Kidney (tissue), 14 donors: ENCODE data around the gene FAM193B. TPM values are rescaled to one million over a fixed set of nuclear protein-coding genes. Genes with fewer than 3 reads are reported as not detected.
A peak's percentile ranks its signal among the peaks of the same experiment; 100 is the strongest.

Experiments used
- DNase-seq, 5 donors: peaks; one replicate each; pipeline ENCODE4 v3.0.0-alpha.2; 2013 to 2020
- FAIRE-seq: peaks from 2 replicates; lab custom pipeline; 2012; peaks lifted over from hg19 to GRCh38; lab: Jason Lieb, UNC
- H3K27ac ChIP-seq, 2 donors: one replicate each; pipeline ENCODE4 v1.7.0; 2013; ENCODE audit warnings: low read depth in 2 of 2, low read length in 2 of 2, inconsistent platforms in 1 of 2
- H3K27me3 ChIP-seq: one replicate; pipeline ENCODE4 v1.7.1; 2013; ENCODE audit warnings: low read length, inconsistent platforms; ENCODE audit not compliant: control insufficient read depth, insufficient read depth
- H3K36me3 ChIP-seq, 3 donors: one replicate each; pipeline versions ENCODE4 v1.7.0 to v1.7.1; 2013; ENCODE audit warnings: low read length in 3 of 3, control low read depth in 1 of 3, inconsistent platforms in 1 of 3; ENCODE audit not compliant: insufficient read depth in 3 of 3, control insufficient read depth in 2 of 3
- H3K4me1 ChIP-seq, 3 donors: one replicate each; pipeline versions ENCODE4 v1.7.0 to v1.7.1; 2013; ENCODE audit warnings: low read length in 3 of 3, inconsistent platforms in 1 of 3, low read depth in 1 of 3; ENCODE audit not compliant: control insufficient read depth in 2 of 3, insufficient read depth in 2 of 3
- H3K4me3 ChIP-seq, 3 donors: one replicate each; pipeline versions ENCODE4 v1.7.0 to v1.8.1; 2013; ENCODE audit warnings: low read length in 3 of 3, control low read depth in 1 of 3, inconsistent platforms in 1 of 3
- H3K9ac ChIP-seq, 3 donors: one replicate each; pipeline versions ENCODE4 v1.7.0 to v1.7.1; 2013; ENCODE audit warnings: low read length in 3 of 3, control low read depth in 1 of 3, inconsistent platforms in 1 of 3
- H3K9me3 ChIP-seq, 3 donors: one replicate each; pipeline versions ENCODE4 v1.7.0 to v1.7.1; 2013; ENCODE audit warnings: low read length in 3 of 3, control low read depth in 1 of 3, inconsistent platforms in 1 of 3; ENCODE audit not compliant: control insufficient read depth in 2 of 3, insufficient read depth in 1 of 3
- intact Hi-C: fragments of 100-400 bp; cut with DNase I; formaldehyde crosslinking; loops from one replicate; pipeline ENCODE4 v1.11.1; 2022
- polyA plus RNA-seq: library from polyadenylated mRNA; stranded (reverse); fragments of 350-450 nt; fragmentation: Illumina TruSeq; extraction: RNeasy Lipid Tissue Mini Kit (QIAGEN cat#74804); gene quantifications from one replicate; pipeline ENCODE4 v1.2.3, GENCODE V29; 2014; ENCODE audit warnings: low read depth, low replicate concordance; ENCODE audit not compliant: insufficient read depth
- total RNA-seq: library from RNA; stranded (reverse); fragmentation: NEBNext Ultra II Directional; extraction: Animal tissue kit (Norgen Biotek cat#: 25700); gene quantifications from one replicate; pipeline ENCODE4 v1.2.1, GENCODE V29; 2021
- TF ChIP-seq, protein P1 (sequence below): IDR thresholded peaks from 3 replicates; pipeline ENCODE4 v1.5.1; 2012; ENCODE audit warnings: mild to moderate bottlenecking, moderate library complexity, borderline replicate concordance; ENCODE audit not compliant: insufficient read depth; ENCODE audit errors: extremely low read depth
- donor health status: control.
- donor health status: control.
- donor health status: control.
- donor health status: control.
- donor health status: control.
- donor health status: DM: yes; HTN: yes; CAD: no.
- donor health status: Normal renal cell carcinoma (clear cell type).

The FAM193B gene
- total and polyA plus RNA-seq, 2 donors from 2014 or later, result 61.0 to 77.8 TPM

DNA sequence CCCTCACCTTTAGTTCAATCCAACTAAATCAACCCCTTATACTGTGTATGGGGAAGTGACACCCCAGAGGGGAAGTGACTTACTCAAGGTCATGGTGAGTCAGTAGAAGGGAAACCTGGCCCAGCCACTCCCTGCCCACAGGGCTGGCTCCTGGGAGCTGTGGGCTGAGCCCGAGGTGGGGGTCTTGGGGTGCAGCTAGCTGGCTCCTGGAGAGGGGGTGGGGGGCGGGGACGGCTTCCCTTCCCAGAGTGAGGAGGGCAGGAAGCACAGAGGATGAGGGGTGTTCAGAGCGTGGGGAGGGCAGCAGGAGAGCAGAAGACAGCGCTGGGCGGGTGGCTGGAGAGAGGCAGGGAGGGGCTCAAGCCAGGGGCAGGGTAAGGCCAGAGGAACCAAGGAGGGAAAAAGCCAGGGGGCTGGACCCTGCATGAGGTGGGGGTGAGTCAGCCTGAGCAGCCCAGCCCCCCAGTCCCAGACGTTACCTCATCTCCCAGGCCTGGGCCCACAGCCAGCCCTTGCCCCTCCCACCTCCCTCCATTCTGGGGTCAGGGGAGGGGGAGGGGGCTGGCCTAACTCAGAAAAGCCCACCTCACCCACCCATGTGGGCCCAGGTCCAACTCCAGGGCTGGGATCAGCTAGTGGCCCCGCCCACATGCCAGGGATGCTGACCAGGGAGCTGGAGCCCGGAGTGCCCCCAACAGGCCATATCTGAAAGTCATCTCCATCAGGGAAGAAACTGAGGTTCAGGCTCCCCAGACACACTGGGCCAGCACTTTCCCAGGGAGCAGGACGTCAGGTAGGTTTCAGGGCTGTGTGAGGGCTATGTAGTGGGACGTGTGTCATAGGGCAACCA is 59.8 kb downstream of the FAM193B start:
- no peaks in the 10 kb centered on the region for H3K36me3 ChIP-seq

DNA sequence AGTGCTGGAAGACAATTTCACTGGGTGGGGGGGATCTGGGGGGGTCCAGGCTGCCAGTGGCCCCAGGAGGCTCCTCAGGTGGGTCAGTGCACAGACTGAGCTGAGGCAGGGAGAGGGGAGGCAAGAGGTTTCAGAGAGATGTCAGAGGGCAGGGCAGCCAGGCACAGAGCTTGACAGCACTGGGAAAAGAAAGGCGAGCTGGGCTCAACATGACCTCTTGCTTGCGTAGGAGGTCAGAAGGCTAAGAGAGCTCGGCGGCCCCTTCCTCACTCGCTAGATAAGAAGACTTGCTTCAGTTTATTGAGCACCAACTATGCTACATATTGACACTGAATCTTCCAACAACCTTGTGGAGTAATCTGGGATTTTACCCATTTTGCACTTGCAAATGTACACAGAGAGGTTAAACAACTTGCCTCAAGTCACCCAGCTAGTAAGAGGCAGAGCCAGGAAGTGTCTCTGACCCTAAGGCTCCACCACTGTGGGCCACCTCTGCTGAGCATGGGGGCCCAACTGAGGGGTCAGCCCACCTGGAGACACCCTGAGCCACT is 60.5 kb downstream of the FAM193B start:
- intact Hi-C loops, result no loop called here
- no peaks in the 10 kb centered on the region for H3K27me3 ChIP-seq
- no peak overlapping the region for H3K9ac ChIP-seq
- no peaks in the 10 kb centered on the region for H3K36me3 ChIP-seq
- FAIRE-seq (no peak), DNase-seq (peak in 1 of 5 donors; percentile 51)
- H3K4me3 ChIP-seq, result no peak overlapping the region
- peaks cover 0 to 14% (median 0%) of the 10 kb centered on the region in 3 donors for H3K4me1 ChIP-seq
- peak overlapping the region in 1 of 2 donors; percentile 72 for H3K27ac ChIP-seq
- TF ChIP-seq, protein P1, sequence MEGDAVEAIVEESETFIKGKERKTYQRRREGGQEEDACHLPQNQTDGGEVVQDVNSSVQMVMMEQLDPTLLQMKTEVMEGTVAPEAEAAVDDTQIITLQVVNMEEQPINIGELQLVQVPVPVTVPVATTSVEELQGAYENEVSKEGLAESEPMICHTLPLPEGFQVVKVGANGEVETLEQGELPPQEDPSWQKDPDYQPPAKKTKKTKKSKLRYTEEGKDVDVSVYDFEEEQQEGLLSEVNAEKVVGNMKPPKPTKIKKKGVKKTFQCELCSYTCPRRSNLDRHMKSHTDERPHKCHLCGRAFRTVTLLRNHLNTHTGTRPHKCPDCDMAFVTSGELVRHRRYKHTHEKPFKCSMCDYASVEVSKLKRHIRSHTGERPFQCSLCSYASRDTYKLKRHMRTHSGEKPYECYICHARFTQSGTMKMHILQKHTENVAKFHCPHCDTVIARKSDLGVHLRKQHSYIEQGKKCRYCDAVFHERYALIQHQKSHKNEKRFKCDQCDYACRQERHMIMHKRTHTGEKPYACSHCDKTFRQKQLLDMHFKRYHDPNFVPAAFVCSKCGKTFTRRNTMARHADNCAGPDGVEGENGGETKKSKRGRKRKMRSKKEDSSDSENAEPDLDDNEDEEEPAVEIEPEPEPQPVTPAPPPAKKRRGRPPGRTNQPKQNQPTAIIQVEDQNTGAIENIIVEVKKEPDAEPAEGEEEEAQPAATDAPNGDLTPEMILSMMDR, result no peak
- H3K9me3 ChIP-seq, result no peaks in the 10 kb centered on the region

More for the DNA sequence above, 59.8 kb downstream of the FAM193B start:
- TF ChIP-seq, protein P1, result peak; percentile 11
- no peaks in the 10 kb centered on the region for H3K9me3 ChIP-seq
- no peaks in the 10 kb centered on the region for H3K27me3 ChIP-seq
- H3K4me3 ChIP-seq, result no peak overlapping the region
- FAIRE-seq (no peak), DNase-seq (peak; percentile 70 to 92 (median 88))
- peak overlapping the region; percentile 43 to 91 for H3K27ac ChIP-seq
- intact Hi-C loops, result no loop called here
- H3K4me1 ChIP-seq, result peaks cover 0 to 14% (median under 1%) of the 10 kb centered on the region in 3 donors
- H3K9ac ChIP-seq, result no peak overlapping the region

- Histone ChIP-seq H3K4me3 (no peak overlapping the region), H3K36me3 (no peaks in the 10 kb centered on the region), H3K4me1 (peaks cover 0 to 9% (median 0%) of the 10 kb centered on the region in 3 donors), H3K27me3 (no peaks in the 10 kb centered on the region), H3K27ac (no peak overlapping the region), H3K9ac (no peak overlapping the region), H3K9me3 (no peaks in the 10 kb centered on the region)
- intact Hi-C loops, result no loop called here
- DNase-seq (peak in 1 of 5 donors; percentile 66), FAIRE-seq (no peak)
- TF ChIP-seq, protein P1, result no peak
Measured at GRCh38 chr5:177492841-177493240, 61.5 kb downstream of the FAM193B start.
